ENCODE data around the gene PTCD3. TPM values are rescaled to one million over a fixed set of nuclear protein-coding genes. Genes with fewer than 3 reads are reported as not detected.

The PTCD3 gene
- total and polyA plus RNA-seq, 2 of the 4 experiments (the other 2 are of a cell fraction): 44.0 to 48.9 TPM

DNA sequence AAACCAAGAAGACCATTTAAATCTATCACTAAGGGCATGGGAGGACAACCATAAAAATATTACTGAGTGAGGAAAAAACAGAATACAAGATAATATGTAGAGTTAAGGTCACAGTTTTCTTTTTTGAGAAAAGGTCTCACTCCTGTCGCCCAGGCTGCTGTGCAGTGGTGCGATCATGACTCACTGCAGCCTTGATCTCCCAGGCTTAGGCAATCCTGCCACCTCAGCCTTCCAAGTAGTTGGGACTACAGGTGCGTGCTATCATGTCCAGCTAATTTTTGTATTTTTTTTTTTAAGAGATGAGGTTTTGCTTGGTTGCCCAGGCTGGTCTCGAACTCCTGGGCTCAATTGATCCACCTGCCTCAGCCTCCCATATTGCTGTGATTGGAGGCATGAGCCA is 24.3 kb upstream of the PTCD3 start:
- H3K36me3 ChIP-seq (ENCODE audit: control insufficient read depth, insufficient read depth, low read length): peaks cover 35% of the 10 kb centered on the region

More for the DNA sequence above, 24.3 kb upstream of the PTCD3 start:
- H3K4ac ChIP-seq (ENCODE audit: low read depth, low read length): no peak overlapping the region
- H3K4me2 ChIP-seq (ENCODE audit: low read depth, low read length): no peak overlapping the region
- no peaks in the 10 kb centered on the region for H3K4me1 ChIP-seq (ENCODE audit: control insufficient read depth, insufficient read depth, low read length)
- no peak overlapping the region for H4K5ac ChIP-seq (ENCODE audit: low read depth, low read length)
- no peak for ATAC-seq (ENCODE audit: low read depth)
- H4K8ac ChIP-seq (ENCODE audit: low read depth in 2 of 2, low read length in 2 of 2): no peak overlapping the region
- WGBS, 2 experiments (ENCODE audit: extremely low coverage in 2 of 2, insufficient read length in 1 of 2): 90% methylated on average over 2 of the region's 4 CpGs; no CpG with 5 or more reads in 1 of the 2 experiments
- H4K20me1 ChIP-seq (ENCODE audit: insufficient read depth, low read length): peaks cover 4% of the 10 kb centered on the region; the same call in 1 of the 2 replicates
- H3K9me3 ChIP-seq (ENCODE audit: control insufficient read depth, insufficient read depth, low read length): no peaks in the 10 kb centered on the region
- H2AK9ac ChIP-seq (replicated peaks; ENCODE audit: low read depth, low read length, poor library complexity): no peak overlapping the region
- H3K4me3 ChIP-seq (ENCODE audit: insufficient read depth, low read depth, low read length): no peak overlapping the region
- TF ChIP-seq MAZ (IDR thresholded peaks at IDR 0.05; ENCODE audit: borderline replicate concordance, low read depth, low read length): no peak
- no peak for TF ChIP-seq FOS (IDR thresholded peaks at IDR 0.05; ENCODE audit: low read depth, low read length)
- TF ChIP-seq MXI1 (IDR thresholded peaks at IDR 0.05; ENCODE audit: borderline replicate concordance, low read depth, low read length): no peak
- no peak for TF ChIP-seq MAFK (IDR thresholded peaks at IDR 0.05; ENCODE audit: low read depth, low read length)
- no peak for TF ChIP-seq NFE2L2 (IDR thresholded peaks at IDR 0.05; ENCODE audit: low read depth, low read length)
- TF ChIP-seq, protein P1, sequence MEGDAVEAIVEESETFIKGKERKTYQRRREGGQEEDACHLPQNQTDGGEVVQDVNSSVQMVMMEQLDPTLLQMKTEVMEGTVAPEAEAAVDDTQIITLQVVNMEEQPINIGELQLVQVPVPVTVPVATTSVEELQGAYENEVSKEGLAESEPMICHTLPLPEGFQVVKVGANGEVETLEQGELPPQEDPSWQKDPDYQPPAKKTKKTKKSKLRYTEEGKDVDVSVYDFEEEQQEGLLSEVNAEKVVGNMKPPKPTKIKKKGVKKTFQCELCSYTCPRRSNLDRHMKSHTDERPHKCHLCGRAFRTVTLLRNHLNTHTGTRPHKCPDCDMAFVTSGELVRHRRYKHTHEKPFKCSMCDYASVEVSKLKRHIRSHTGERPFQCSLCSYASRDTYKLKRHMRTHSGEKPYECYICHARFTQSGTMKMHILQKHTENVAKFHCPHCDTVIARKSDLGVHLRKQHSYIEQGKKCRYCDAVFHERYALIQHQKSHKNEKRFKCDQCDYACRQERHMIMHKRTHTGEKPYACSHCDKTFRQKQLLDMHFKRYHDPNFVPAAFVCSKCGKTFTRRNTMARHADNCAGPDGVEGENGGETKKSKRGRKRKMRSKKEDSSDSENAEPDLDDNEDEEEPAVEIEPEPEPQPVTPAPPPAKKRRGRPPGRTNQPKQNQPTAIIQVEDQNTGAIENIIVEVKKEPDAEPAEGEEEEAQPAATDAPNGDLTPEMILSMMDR (conservative IDR thresholded peaks at IDR 0.05; ENCODE audit: low read depth, low read length): no peak
- TF ChIP-seq CEBPB (IDR thresholded peaks at IDR 0.05; ENCODE audit: low read depth, low read length): no peak
- no peak for TF ChIP-seq BHLHE40 (IDR thresholded peaks at IDR 0.05; ENCODE audit: low read depth, low read length)
- no peak for TF ChIP-seq SMC3 (IDR thresholded peaks at IDR 0.05; ENCODE audit: low read depth, low read length)
- TF ChIP-seq, protein P2, sequence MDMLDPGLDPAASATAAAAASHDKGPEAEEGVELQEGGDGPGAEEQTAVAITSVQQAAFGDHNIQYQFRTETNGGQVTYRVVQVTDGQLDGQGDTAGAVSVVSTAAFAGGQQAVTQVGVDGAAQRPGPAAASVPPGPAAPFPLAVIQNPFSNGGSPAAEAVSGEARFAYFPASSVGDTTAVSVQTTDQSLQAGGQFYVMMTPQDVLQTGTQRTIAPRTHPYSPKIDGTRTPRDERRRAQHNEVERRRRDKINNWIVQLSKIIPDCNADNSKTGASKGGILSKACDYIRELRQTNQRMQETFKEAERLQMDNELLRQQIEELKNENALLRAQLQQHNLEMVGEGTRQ (IDR thresholded peaks at IDR 0.05; ENCODE audit: low read depth, low read length): no peak
- no peak for TF ChIP-seq RCOR1 (IDR thresholded peaks at IDR 0.05; ENCODE audit: insufficient replicate concordance, low read length)
- TF ChIP-seq CHD1 (IDR thresholded peaks at IDR 0.05; ENCODE audit: low read depth, low read length): no peak
- TF ChIP-seq, protein P3, sequence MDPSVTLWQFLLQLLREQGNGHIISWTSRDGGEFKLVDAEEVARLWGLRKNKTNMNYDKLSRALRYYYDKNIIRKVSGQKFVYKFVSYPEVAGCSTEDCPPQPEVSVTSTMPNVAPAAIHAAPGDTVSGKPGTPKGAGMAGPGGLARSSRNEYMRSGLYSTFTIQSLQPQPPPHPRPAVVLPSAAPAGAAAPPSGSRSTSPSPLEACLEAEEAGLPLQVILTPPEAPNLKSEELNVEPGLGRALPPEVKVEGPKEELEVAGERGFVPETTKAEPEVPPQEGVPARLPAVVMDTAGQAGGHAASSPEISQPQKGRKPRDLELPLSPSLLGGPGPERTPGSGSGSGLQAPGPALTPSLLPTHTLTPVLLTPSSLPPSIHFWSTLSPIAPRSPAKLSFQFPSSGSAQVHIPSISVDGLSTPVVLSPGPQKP (IDR thresholded peaks at IDR 0.05; ENCODE audit: borderline replicate concordance, low read depth, low read length): no peak
- no peak overlapping the region for H3K18ac ChIP-seq (ENCODE audit: low read depth, low read length)
- H3K56ac ChIP-seq (ENCODE audit: extremely low read depth, insufficient read depth, low read length): no peak overlapping the region
- no peaks in the 10 kb centered on the region for H3K27me3 ChIP-seq (ENCODE audit: control insufficient read depth, insufficient read depth, low read length)
- dilution Hi-C loops (cut with HindIII; ENCODE audit: low sequenced_read_pairs, unreplicated experiment): no loop called here
- no peaks in the 10 kb centered on the region for H3K9me1 ChIP-seq (ENCODE audit: insufficient read depth, low read length)
- DNase-seq: no peak
- H2BK120ac ChIP-seq (ENCODE audit: low read depth, low read length): no peak overlapping the region
- no peak overlapping the region for H2BK5ac ChIP-seq (ENCODE audit: low read depth, low read length, poor library complexity, severe bottlenecking)
- ChIA-PET POLR2A (ENCODE audit: unreplicated experiment) (no interaction called here), CTCF (interaction anchor here (0.6 to 5.5 kb wide), 2 partner anchors 45 to 256 kb away, joined by 3 to 91 read pairs; no protein-coding TSS in a partner anchor)
- no peak overlapping the region for H2AFZ ChIP-seq (replicated peaks; ENCODE audit: low read length, poor library complexity)
- H3K23ac ChIP-seq (ENCODE audit: low read depth, low read length): no peak overlapping the region
- H3K27ac ChIP-seq (ENCODE audit: insufficient read depth, low read length): no peak overlapping the region
- in situ Hi-C loops (cut with MboI; ENCODE audit: low sequenced_read_pairs): no loop called here
- H4K91ac ChIP-seq (ENCODE audit: insufficient read depth, low read depth, low read length): no peak overlapping the region
- H3K14ac ChIP-seq (replicated peaks; ENCODE audit: low read depth, low read length): no peak overlapping the region
- BruUV-seq (replicated peaks): no TSS peak
- no peak overlapping the region for H3K9ac ChIP-seq (ENCODE audit: low read depth, low read length)
- H2BK15ac ChIP-seq (ENCODE audit: low read depth, low read length): no peak overlapping the region
- no peak overlapping the region for H2BK20ac ChIP-seq (ENCODE audit: low read depth, low read length)
- intact Hi-C loops (cut with micrococcal nuclease): loop anchor here (10.0 kb wide), 1 partner anchor 327 kb away; the partner anchor contains the start of gene ATOH8
- peaks cover 0 to 6% of the 10 kb centered on the region in 2 experiments; a peak in 1 of 4 replicates for H3K79me1 ChIP-seq (ENCODE audit: low read depth in 1 of 2, low read length in 2 of 2)
- H2AK5ac ChIP-seq (ENCODE audit: low read depth, low read length): no peak overlapping the region
